GM12873 (cell line): ENCODE data around the gene CBX8.

Experiments used
- CTCF ChIP-seq: IDR thresholded peaks from 2 replicates; pipeline ENCODE4 v1.5.1; 2012; ENCODE audit warnings: low read depth, mild to moderate bottlenecking, moderate library complexity, low read length, control low read depth; ENCODE audit not compliant: insufficient read depth; ENCODE audit errors: missing control alignments

Gene CBX8

GRCh38 chr17:79799538-79800324, 2.9 kb upstream of the CBX8 start:
- no peak for TF ChIP-seq CTCF

GRCh38 chr17:79799174-79799537, 2.3 kb upstream of the CBX8 start:
- no peak for TF ChIP-seq CTCF

GRCh38 chr17:79798299-79799173, 1.7 kb upstream of the CBX8 start:
- no peak for TF ChIP-seq CTCF

GRCh38 chr17:79797492-79798298, 818 bp upstream of the CBX8 start:
- TF ChIP-seq CTCF = no peak

GRCh38 chr17:79796444-79796762, 474 bp downstream of the CBX8 start:
- no peak for TF ChIP-seq CTCF

GRCh38 chr17:79795795-79796443, 958 bp downstream of the CBX8 start:
- no peak for TF ChIP-seq CTCF
